ENCODE measurements around the gene ZNF296.

- TF ChIP-seq CTCF (IDR thresholded peaks at IDR 0.05) (no peak), POLR2A (IDR thresholded peaks at IDR 0.05) (no peak)
These were observed 5.9 kb upstream of the ZNF296 start for GRCh38 chr19:45082170-45082569.
